A549 (cell line): Measurements from ENCODE around the gene SKOR2. TPM values are rescaled to one million over a fixed set of nuclear protein-coding genes. Genes with fewer than 3 reads are reported as not detected.

Experiments used
- ATAC-seq, 2 experiments: fragments of 200-7000 bp in 1 of 2; fragments of >200 bp in 1 of 2; cut with Nextera tagmentation in 1 of 2; cut with Tn5 transposase in 1 of 2; 3 replicates each; pipeline versions ENCODE4 v1.8.0 to v1.9.1; 2018 to 2020; ENCODE audit warnings: mild to moderate bottlenecking in 1 of 2, moderate library complexity in 1 of 2
- CTCF ChIA-PET: fragments of 300-600 bp; sonication (Branson Sonifier 250); formaldehyde crosslinking; extraction: SDS; loops from one replicate; lab custom pipeline; 2021; ENCODE audit warnings: antibody characterized with exemption, inconsistent platforms; lab: Yijun Ruan, JAX
- POLR2A ChIA-PET: fragments of 350-600 bp; formaldehyde crosslinking; extraction: SDS; loops from one replicate; lab custom pipeline; 2021; ENCODE audit warnings: antibody characterized with exemption, inconsistent platforms; lab: Yijun Ruan, JAX
- DNase-seq, 2 experiments: peaks; one replicate each; pipeline versions ENCODE4 v3.0.0 to v3.0.0-alpha.2; 2011 to 2016; ENCODE audit warnings: low read depth in 1 of 2, low spot score in 1 of 2
- FAIRE-seq: peaks from 2 replicates; lab custom pipeline; 2011; peaks lifted over from hg19 to GRCh38; lab: Jason Lieb, UNC
- H3K27ac ChIP-seq, 2 experiments: fragments of >200 bp; sonication (Bioruptor Twin); formaldehyde crosslinking; 3 replicates each; pipeline ENCODE4 v1.5.1; 2016 to 2017
- H3K4me1 ChIP-seq: fragments of >200 bp; sonication (Bioruptor Twin); formaldehyde crosslinking; 3 replicates; pipeline ENCODE4 v1.6.1; 2016
- H3K4me2 ChIP-seq: fragments of >200 bp; sonication (Bioruptor Twin); formaldehyde crosslinking; 3 replicates; pipeline ENCODE4 v1.6.1; 2016
- H3K4me3 ChIP-seq: fragments of >200 bp; sonication (Bioruptor Twin); formaldehyde crosslinking; 3 replicates; pipeline ENCODE4 v1.5.1; 2016
- H3K9me3 ChIP-seq: fragments of >200 bp; sonication (Bioruptor Twin); formaldehyde crosslinking; 3 replicates; pipeline ENCODE4 v1.6.1; 2016
- ATOH8 ChIP-seq: fragments of 250-450 bp; sonication (Bioruptor Pico); IDR thresholded peaks from 2 replicates; pipeline ENCODE4 v1.5.0; 2020; ENCODE audit warnings: low read depth, mild to moderate bottlenecking, moderate library complexity
- BCL3 ChIP-seq: fragments of >200 bp; sonication (Bioruptor Twin); formaldehyde crosslinking; IDR thresholded peaks from 3 replicates; pipeline ENCODE4 v1.6.1; 2016
- BHLHE40 ChIP-seq: IDR thresholded peaks from 2 replicates; pipeline ENCODE4 v1.6.1; 2012; ENCODE audit warnings: low read depth, low read length, inconsistent platforms
- CEBPB ChIP-seq, 2 experiments: fragments of >200 bp in 1 of 2; sonication (Bioruptor Twin) in 1 of 2; formaldehyde crosslinking in 1 of 2; IDR thresholded peaks; 2 replicates each; pipeline ENCODE4 v1.6.1; 2012 to 2016
- E2F6 ChIP-seq: IDR thresholded peaks from 2 replicates; pipeline ENCODE4 v1.6.1; 2012; ENCODE audit warnings: low read depth, borderline replicate concordance
- EHMT2 ChIP-seq: fragments of 200-600 bp; sonication (generic); IDR thresholded peaks from 2 replicates; pipeline ENCODE4 v1.6.1; 2016; ENCODE audit warnings: antibody characterized with exemption, low read depth, mild to moderate bottlenecking, moderate library complexity
- ELK1 ChIP-seq: fragments of 150-350 bp; IDR thresholded peaks from 2 replicates; pipeline ENCODE4 v1.6.1; 2014; ENCODE audit warnings: low read depth, mild to moderate bottlenecking, low read length
- EP300 ChIP-seq, 2 experiments: fragments of >200 bp; sonication (Bioruptor Twin); formaldehyde crosslinking; IDR thresholded peaks; 2 replicates in 1 of 2; 3 replicates in 1 of 2; pipeline ENCODE4 v1.6.1; 2016 to 2017
- ESRRA ChIP-seq: fragments of 150-350 bp; IDR thresholded peaks from 2 replicates; pipeline ENCODE4 v1.6.1; 2014; ENCODE audit warnings: mild to moderate bottlenecking, low read length, borderline replicate concordance
- FOXS1 ChIP-seq: fragments of 250-450 bp; sonication (Bioruptor Pico); IDR thresholded peaks from 2 replicates; pipeline ENCODE4 v1.5.0; 2020; ENCODE audit warnings: mild to moderate bottlenecking, moderate library complexity
- KDM5A ChIP-seq: fragments of 200-600 bp; sonication (generic); IDR thresholded peaks from 2 replicates; pipeline ENCODE4 v1.6.1; 2016; ENCODE audit warnings: antibody characterized with exemption, mild to moderate bottlenecking
- MAFK ChIP-seq: fragments of 450-650 bp; IDR thresholded peaks from 2 replicates; pipeline ENCODE4 v1.6.1; 2014; ENCODE audit not compliant: partially characterized antibody
- MYC ChIP-seq: IDR thresholded peaks from 2 replicates; pipeline ENCODE4 v1.6.1; 2012; ENCODE audit warnings: mild to moderate bottlenecking, inconsistent platforms, low read length, improper control_type of control experiment, borderline replicate concordance
- NFE2L2 ChIP-seq: fragments of 150-350 bp; conservative IDR thresholded peaks from 2 replicates; pipeline ENCODE4 v1.6.1; 2014; ENCODE audit warnings: low read length
- NPAS2 ChIP-seq: fragments of 250-450 bp; sonication (Bioruptor Pico); IDR thresholded peaks from 2 replicates; pipeline ENCODE4 v1.8.0; 2022; ENCODE audit warnings: mild to moderate bottlenecking, moderate library complexity, borderline replicate concordance
- NR3C1 ChIP-seq: fragments of >200 bp; sonication (Bioruptor Twin); formaldehyde crosslinking; IDR thresholded peaks from 3 replicates; pipeline ENCODE4 v1.6.1; 2017
- PBX3 ChIP-seq: IDR thresholded peaks from 2 replicates; pipeline ENCODE4 v1.6.1; 2012
- PHF8 ChIP-seq: fragments of 200-600 bp; sonication (generic); IDR thresholded peaks from 2 replicates; pipeline ENCODE4 v1.6.1; 2016; ENCODE audit warnings: low read depth, mild to moderate bottlenecking, antibody characterized with exemption, moderate library complexity, borderline replicate concordance
- POLR2AphosphoS2 ChIP-seq: conservative IDR thresholded peaks from 2 replicates; pipeline ENCODE4 v1.6.1; 2012; ENCODE audit warnings: low read length, improper control_type of control experiment, inconsistent platforms
- REST ChIP-seq: fragments of 200-600 bp; sonication (generic); IDR thresholded peaks from 2 replicates; pipeline ENCODE4 v1.6.1; 2016; ENCODE audit warnings: antibody characterized with exemption, mild to moderate bottlenecking, moderate library complexity
- SREBF2 ChIP-seq: fragments of 450-650 bp; IDR thresholded peaks from 2 replicates; pipeline ENCODE4 v1.6.1; 2014; ENCODE audit warnings: mild to moderate bottlenecking, moderate library complexity
- USF2 ChIP-seq: fragments of 450-650 bp; IDR thresholded peaks from 2 replicates; pipeline ENCODE4 v1.6.1; 2014; ENCODE audit warnings: antibody characterized with exemption
- WGBS: methylation state at CpG from one replicate; pipeline ENCODE4 v1.1.6; 2017; ENCODE audit errors: missing lambda C conversion rate; 5-methylcytosine and 5-hydroxymethylcytosine counted together
- polyA plus RNA-seq, 4 experiments: library from polyadenylated mRNA; depleted of rRNA in 3 of 4; stranded (reverse); fragments of >200 nt; fragmentation: RNase III in 1 of 4; extraction: RNeasy Plus Mini Kit Qiagen cat#74134 plus additional on column Dnase treatment in 1 of 4; gene quantifications; 2 replicates in 3 of 4; 3 replicates in 1 of 4; pipeline ENCODE4 v1.2.3, GENCODE V29; 2011 to 2017

Gene SKOR2
- polyA plus RNA-seq, 2 of the 4 experiments (the other 2 are of a cell fraction), result not detected

- Histone ChIP-seq H3K4me3 (no peak overlapping the region), H3K9me3 (no peaks in the 10 kb centered on the region), H3K4me2 (no peak overlapping the region), H3K4me1 (no peaks in the 10 kb centered on the region), H3K27ac (no peak overlapping the region)
- WGBS, result 13% methylated on average over 11 of the region's 11 CpGs
- FAIRE-seq (no peak), ATAC-seq (no peak), DNase-seq (no peak)
- POLR2A ChIA-PET, result no interaction called here
- CTCF ChIA-PET, result interaction anchor here (1.2 kb wide), 1 partner anchor 16 kb away, joined by 3 read pairs; no protein-coding TSS in a partner anchor
- TF ChIP-seq EHMT2 (no peak), EP300 (IDR thresholded peaks at IDR 0.05) (no peak), NR3C1 (no peak)
Observed at GRCh38 chr18:47253101-47253654, 1.7 kb upstream of the SKOR2 start.

- no peak overlapping the region for H3K4me2 ChIP-seq
- TF ChIP-seq MAFK (no peak), KDM5A (no peak), NPAS2 (CRISPR knock-in tag) (no peak), POLR2AphosphoS2 (no peak), PBX3 (no peak), REST (no peak), ELK1 (no peak), EHMT2 (no peak), MYC (no peak), E2F6 (no peak), CEBPB (IDR thresholded peaks at IDR 0.05) (no peak), NFE2L2 (no peak), USF2 (no peak), BCL3 (no peak), ESRRA (no peak), FOXS1 (CRISPR knock-in tag) (no peak), BHLHE40 (no peak), SREBF2 (no peak), PHF8 (no peak), ATOH8 (CRISPR knock-in tag) (no peak)
- TF ChIP-seq, all 56 proteins: peak for 0
- no peaks in the 10 kb centered on the region for H3K9me3 ChIP-seq
- H3K27ac ChIP-seq, result no peak overlapping the region
- FAIRE-seq (no peak), ATAC-seq (no peak), DNase-seq (no peak)
- ChIA-PET CTCF (interaction anchor here (0.6 kb wide), 1 partner anchor 497 kb away, joined by 3 read pairs; no protein-coding TSS in a partner anchor), POLR2A (no interaction called here)
- no peak overlapping the region for H3K4me3 ChIP-seq
- 68% methylated on average over 14 of the region's 26 CpGs for WGBS
- no peaks in the 10 kb centered on the region for H3K4me1 ChIP-seq
Observed at GRCh38 chr18:47250391-47251046, 941 bp downstream of the SKOR2 start.
